GM23338 (cell line): ENCODE results near the gene PSMB10. TPM values are rescaled to one million over a fixed set of nuclear protein-coding genes. Genes with fewer than 3 reads are reported as not detected.

ENCODE experiments used
- ATAC-seq: fragments of 200-7000 bp; cut with Tn5 transposase; 3 replicates; pipeline ENCODE4 v1.9.1; 2020
- DNase-seq: peaks from one replicate; pipeline ENCODE4 v3.0.0-alpha.2; 2015; ENCODE audit warnings: low spot score
- H2AFZ ChIP-seq: fragments of 200-600 bp; sonication (generic); 2 replicates; pipeline ENCODE4 v1.8.0; 2016; ENCODE audit warnings: antibody characterized with exemption, mild to moderate bottlenecking, moderate library complexity
- H3F3A ChIP-seq: fragments of 200-600 bp; sonication (generic); replicated peaks from 2 replicates; pipeline ENCODE4 v1.8.0; 2017; ENCODE audit warnings: antibody characterized with exemption, mixed run types, low read depth
- H3K27ac ChIP-seq: fragments of 200-600 bp; sonication (generic); 2 replicates; pipeline ENCODE4 v1.6.1; 2016; ENCODE audit warnings: low read depth
- H3K27me3 ChIP-seq: fragments of 200-600 bp; sonication (generic); 2 replicates; pipeline ENCODE4 v1.8.0; 2016; ENCODE audit warnings: mild to moderate bottlenecking, mixed run types, moderate library complexity; ENCODE audit not compliant: insufficient read depth
- H3K36me3 ChIP-seq: fragments of 200-600 bp; sonication (generic); 2 replicates; pipeline ENCODE4 v1.8.0; 2016; ENCODE audit warnings: mild to moderate bottlenecking; ENCODE audit not compliant: insufficient read depth
- H3K4me1 ChIP-seq: fragments of 200-600 bp; sonication (generic); 2 replicates; pipeline ENCODE4 v1.8.0; 2016; ENCODE audit warnings: mild to moderate bottlenecking, moderate library complexity; ENCODE audit not compliant: insufficient read depth
- H3K4me2 ChIP-seq: fragments of 200-600 bp; sonication (generic); 2 replicates; pipeline ENCODE4 v1.7.1; 2017; ENCODE audit warnings: mixed run types
- H3K4me3 ChIP-seq: fragments of 200-600 bp; sonication (generic); 2 replicates; pipeline ENCODE4 v1.6.1; 2016; ENCODE audit warnings: mixed run types
- H3K79me2 ChIP-seq: fragments of 200-600 bp; sonication (generic); replicated peaks from 2 replicates; pipeline ENCODE4 v1.8.0; 2017; ENCODE audit warnings: mild to moderate bottlenecking; ENCODE audit not compliant: insufficient read depth
- H3K9me2 ChIP-seq: fragments of 200-600 bp; sonication (generic); 2 replicates; pipeline ENCODE4 v1.8.0; 2017; ENCODE audit not compliant: insufficient read depth
- H4K20me1 ChIP-seq: fragments of 200-600 bp; sonication (generic); replicated peaks from 2 replicates; pipeline ENCODE4 v1.8.0; 2017; ENCODE audit warnings: mild to moderate bottlenecking; ENCODE audit not compliant: insufficient read depth
- H3K27ac Mint-ChIP-seq: 2 replicates; pipeline ENCODE4 v1.8.0; 2020; ENCODE audit warnings: inconsistent platforms, mild to moderate bottlenecking, moderate library complexity, mixed read lengths
- H3K27me3 Mint-ChIP-seq: 3 replicates; pipeline ENCODE4 v1.8.0; 2022; ENCODE audit warnings: low read depth, mild to moderate bottlenecking, moderate library complexity, mixed read lengths, inconsistent platforms; ENCODE audit not compliant: insufficient read depth, poor library complexity
- H3K36me3 Mint-ChIP-seq: 3 replicates; pipeline ENCODE4 v1.8.0; 2021; ENCODE audit warnings: low read depth, mild to moderate bottlenecking, inconsistent platforms, moderate library complexity, mixed read lengths
- H3K4me1 Mint-ChIP-seq: 3 replicates; pipeline ENCODE4 v1.8.0; 2020; ENCODE audit warnings: mild to moderate bottlenecking, inconsistent platforms, mixed read lengths
- H3K4me3 Mint-ChIP-seq: 3 replicates; pipeline ENCODE4 v1.8.0; 2021; ENCODE audit warnings: moderate library complexity, mild to moderate bottlenecking, inconsistent platforms, mixed read lengths
- H3K9me3 Mint-ChIP-seq: 3 replicates; pipeline ENCODE4 v1.8.0; 2020; ENCODE audit warnings: moderate library complexity, mild to moderate bottlenecking, inconsistent platforms, mixed read lengths
- CREB1 ChIP-seq: fragments of 250-450 bp; sonication (Bioruptor Pico); IDR thresholded peaks from 2 replicates; pipeline ENCODE4 v1.5.0; 2020; ENCODE audit warnings: low read depth, mild to moderate bottlenecking, moderate library complexity
- EZH2phosphoT487 ChIP-seq: fragments of 200-600 bp; sonication (generic); IDR thresholded peaks from one replicate; pipeline ENCODE4 v1.8.1; 2018; ENCODE audit warnings: antibody characterized with exemption; ENCODE audit not compliant: unreplicated experiment
- JUNB ChIP-seq: IDR thresholded peaks from one replicate; pipeline ENCODE4 v1.6.1; 2016; ENCODE audit warnings: antibody characterized with exemption; ENCODE audit not compliant: unreplicated experiment
- NANOG ChIP-seq: IDR thresholded peaks from 2 replicates; pipeline ENCODE4 v1.6.1; 2016; ENCODE audit warnings: antibody characterized with exemption, borderline replicate concordance
- POLR2AphosphoS5 ChIP-seq: IDR thresholded peaks from 2 replicates; pipeline ENCODE4 v1.6.1; 2016; ENCODE audit warnings: antibody characterized with exemption, low read depth
- STAT1 ChIP-seq: IDR thresholded peaks from one replicate; pipeline ENCODE4 v1.6.1; 2016; ENCODE audit warnings: antibody characterized with exemption; ENCODE audit not compliant: unreplicated experiment
- ZNF114 ChIP-seq: fragments of 250-450 bp; sonication (Bioruptor Pico); IDR thresholded peaks from 2 replicates; pipeline ENCODE4 v1.5.0; 2020; ENCODE audit warnings: mild to moderate bottlenecking, moderate library complexity
- ZNF331 ChIP-seq: fragments of 250-450 bp; sonication (Bioruptor Pico); IDR thresholded peaks from 2 replicates; pipeline ENCODE4 v1.5.0; 2020; ENCODE audit warnings: low read depth, mild to moderate bottlenecking, moderate library complexity
- polyA plus RNA-seq: library from polyadenylated mRNA; unstranded; fragments of >200 nt; fragmentation: Nextera tagmentation; extraction: Ambion mirVana; gene quantifications from 2 replicates; pipeline ENCODE4 v1.2.1, GENCODE V29; 2016
- total RNA-seq: library from RNA; depleted of rRNA; stranded (reverse); fragments of >200 nt; shearing (Covaris generic); gene quantifications from 2 replicates; pipeline ENCODE4 v1.2.3, GENCODE V29; 2014
- TF ChIP-seq, protein P1 (sequence below): IDR thresholded peaks from one replicate; pipeline ENCODE4 v1.6.1; 2018; ENCODE audit warnings: antibody characterized with exemption; ENCODE audit not compliant: unreplicated experiment
- TF ChIP-seq, protein P2 (sequence below), 2 experiments: fragments of 200-600 bp in 1 of 2; sonication (generic) in 1 of 2; conservative IDR thresholded peaks; 2 replicates each; pipeline versions ENCODE4 v1.5.1 to v1.6.1; 2016 to 2017; ENCODE audit warnings: antibody characterized with exemption in 2 of 2, low read depth in 2 of 2, mild to moderate bottlenecking in 2 of 2, moderate library complexity in 1 of 2
- TF ChIP-seq, protein P3 (sequence below): IDR thresholded peaks from 2 replicates; pipeline ENCODE4 v1.6.1; 2016; ENCODE audit warnings: antibody characterized with exemption
- TF ChIP-seq, protein P4 (sequence below): fragments of 250-450 bp; sonication (Bioruptor Pico); IDR thresholded peaks from 2 replicates; pipeline ENCODE4 v1.5.0; 2020; ENCODE audit warnings: mild to moderate bottlenecking, moderate library complexity

PSMB10 gene
- total and polyA plus RNA-seq, 2 experiments from 2014 or later, result 27.5 to 114 TPM

DNA sequence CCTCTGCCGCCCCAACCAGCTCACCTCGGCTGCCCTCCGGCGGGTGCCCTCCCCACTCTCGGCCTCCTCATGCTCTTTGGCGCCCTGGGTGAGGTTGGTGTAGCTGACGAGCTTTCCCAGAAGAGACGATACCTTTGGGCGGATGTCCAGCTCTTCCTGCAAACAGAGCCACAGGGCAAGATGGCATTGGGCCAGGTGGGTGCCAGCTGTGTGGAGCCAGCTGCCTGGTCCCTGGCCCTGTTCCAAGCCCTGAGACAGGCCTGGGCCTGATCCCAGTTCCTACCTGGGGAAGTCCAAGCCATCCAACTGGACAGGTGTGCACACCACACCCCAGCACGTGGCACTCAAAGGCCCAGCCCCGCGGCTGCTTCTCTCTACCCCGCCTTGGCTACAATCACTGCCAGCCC is 24.9 kb upstream of the PSMB10 start (continued):
- TF ChIP-seq, protein P1, sequence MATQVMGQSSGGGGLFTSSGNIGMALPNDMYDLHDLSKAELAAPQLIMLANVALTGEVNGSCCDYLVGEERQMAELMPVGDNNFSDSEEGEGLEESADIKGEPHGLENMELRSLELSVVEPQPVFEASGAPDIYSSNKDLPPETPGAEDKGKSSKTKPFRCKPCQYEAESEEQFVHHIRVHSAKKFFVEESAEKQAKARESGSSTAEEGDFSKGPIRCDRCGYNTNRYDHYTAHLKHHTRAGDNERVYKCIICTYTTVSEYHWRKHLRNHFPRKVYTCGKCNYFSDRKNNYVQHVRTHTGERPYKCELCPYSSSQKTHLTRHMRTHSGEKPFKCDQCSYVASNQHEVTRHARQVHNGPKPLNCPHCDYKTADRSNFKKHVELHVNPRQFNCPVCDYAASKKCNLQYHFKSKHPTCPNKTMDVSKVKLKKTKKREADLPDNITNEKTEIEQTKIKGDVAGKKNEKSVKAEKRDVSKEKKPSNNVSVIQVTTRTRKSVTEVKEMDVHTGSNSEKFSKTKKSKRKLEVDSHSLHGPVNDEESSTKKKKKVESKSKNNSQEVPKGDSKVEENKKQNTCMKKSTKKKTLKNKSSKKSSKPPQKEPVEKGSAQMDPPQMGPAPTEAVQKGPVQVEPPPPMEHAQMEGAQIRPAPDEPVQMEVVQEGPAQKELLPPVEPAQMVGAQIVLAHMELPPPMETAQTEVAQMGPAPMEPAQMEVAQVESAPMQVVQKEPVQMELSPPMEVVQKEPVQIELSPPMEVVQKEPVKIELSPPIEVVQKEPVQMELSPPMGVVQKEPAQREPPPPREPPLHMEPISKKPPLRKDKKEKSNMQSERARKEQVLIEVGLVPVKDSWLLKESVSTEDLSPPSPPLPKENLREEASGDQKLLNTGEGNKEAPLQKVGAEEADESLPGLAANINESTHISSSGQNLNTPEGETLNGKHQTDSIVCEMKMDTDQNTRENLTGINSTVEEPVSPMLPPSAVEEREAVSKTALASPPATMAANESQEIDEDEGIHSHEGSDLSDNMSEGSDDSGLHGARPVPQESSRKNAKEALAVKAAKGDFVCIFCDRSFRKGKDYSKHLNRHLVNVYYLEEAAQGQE, result no peak
- no peak for TF ChIP-seq ZNF114 (CRISPR knock-in tag)
- TF ChIP-seq, protein P2, sequence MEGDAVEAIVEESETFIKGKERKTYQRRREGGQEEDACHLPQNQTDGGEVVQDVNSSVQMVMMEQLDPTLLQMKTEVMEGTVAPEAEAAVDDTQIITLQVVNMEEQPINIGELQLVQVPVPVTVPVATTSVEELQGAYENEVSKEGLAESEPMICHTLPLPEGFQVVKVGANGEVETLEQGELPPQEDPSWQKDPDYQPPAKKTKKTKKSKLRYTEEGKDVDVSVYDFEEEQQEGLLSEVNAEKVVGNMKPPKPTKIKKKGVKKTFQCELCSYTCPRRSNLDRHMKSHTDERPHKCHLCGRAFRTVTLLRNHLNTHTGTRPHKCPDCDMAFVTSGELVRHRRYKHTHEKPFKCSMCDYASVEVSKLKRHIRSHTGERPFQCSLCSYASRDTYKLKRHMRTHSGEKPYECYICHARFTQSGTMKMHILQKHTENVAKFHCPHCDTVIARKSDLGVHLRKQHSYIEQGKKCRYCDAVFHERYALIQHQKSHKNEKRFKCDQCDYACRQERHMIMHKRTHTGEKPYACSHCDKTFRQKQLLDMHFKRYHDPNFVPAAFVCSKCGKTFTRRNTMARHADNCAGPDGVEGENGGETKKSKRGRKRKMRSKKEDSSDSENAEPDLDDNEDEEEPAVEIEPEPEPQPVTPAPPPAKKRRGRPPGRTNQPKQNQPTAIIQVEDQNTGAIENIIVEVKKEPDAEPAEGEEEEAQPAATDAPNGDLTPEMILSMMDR (conservative IDR thresholded peaks at IDR 0.05; ENCODE audit: low read depth in 2 of 2), result no peak

DNA sequence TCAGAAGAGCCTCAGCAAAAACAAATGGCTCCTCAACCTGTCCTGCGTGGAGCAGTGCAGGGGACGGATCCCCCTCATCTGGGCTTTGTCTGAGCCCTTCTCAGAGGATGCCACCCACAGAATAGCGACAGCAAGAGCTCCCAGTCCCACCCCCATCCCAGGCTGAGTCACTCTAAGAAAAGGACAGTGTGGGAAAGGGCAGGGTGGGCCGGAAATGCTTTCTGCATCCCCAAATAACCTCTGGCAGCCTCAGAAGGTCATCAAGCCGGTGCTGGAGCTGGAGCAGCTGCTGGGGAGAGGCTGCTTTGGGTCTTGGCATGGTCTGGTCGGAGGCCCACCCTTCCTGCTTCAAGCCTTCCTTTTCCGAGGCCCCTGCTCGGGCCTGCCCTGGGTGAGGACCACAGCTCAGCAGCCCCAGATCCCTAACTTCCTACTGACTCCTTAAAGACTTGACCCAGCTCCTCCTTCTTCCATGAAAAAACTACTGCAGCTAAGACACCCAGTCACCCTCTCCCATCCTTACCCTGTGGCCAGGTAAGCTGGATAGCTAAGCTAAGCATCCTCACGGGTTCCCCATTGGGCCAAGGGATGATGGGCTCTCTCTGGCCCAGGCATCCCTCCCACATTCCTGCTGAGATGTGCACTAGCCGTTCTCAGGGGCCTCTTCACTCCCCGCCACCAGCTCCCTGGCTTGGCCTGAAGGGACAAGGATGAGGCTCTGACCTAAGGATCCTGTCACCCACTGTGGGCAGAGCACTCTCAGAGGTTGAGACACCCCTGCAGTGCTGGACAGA is 23.1 kb upstream of the PSMB10 start:
- Mint-ChIP-seq H3K4me3 (no peak overlapping the region), H3K36me3 (peaks cover 35% of the 10 kb centered on the region), H3K9me3 (no peaks in the 10 kb centered on the region), H3K27ac (no peak overlapping the region; the same call in 1 of the 2 replicates), H3K4me1 (peaks cover 10% of the 10 kb centered on the region), H3K27me3 (peaks cover 4% of the 10 kb centered on the region)
- H3F3A ChIP-seq, result 0 out of 2 replicates have a peak, but pooled peaks cover 4% of the 10 kb centered on the region
- DNase-seq (no peak), ATAC-seq (no peak)
- peaks cover 4% of the 10 kb centered on the region; the same call in 1 of the 2 replicates for H3K36me3 ChIP-seq
- peaks cover 10% of the 10 kb centered on the region for H3K4me1 ChIP-seq
- H3K4me3 ChIP-seq, result no peak overlapping the region
- H3K4me2 ChIP-seq, result no peak overlapping the region
- no peaks in the 10 kb centered on the region for H3K9me2 ChIP-seq
- H2AFZ ChIP-seq, result no peak overlapping the region
- peaks cover 21% of the 10 kb centered on the region for H4K20me1 ChIP-seq
- H3K27ac ChIP-seq, result no peak overlapping the region
- no peaks in the 10 kb centered on the region for H3K27me3 ChIP-seq
- peaks cover 12% of the 10 kb centered on the region for H3K79me2 ChIP-seq
- TF ChIP-seq CREB1 (no peak), POLR2AphosphoS5 (no peak), NANOG (no peak), STAT1 (no peak), EZH2phosphoT487 (no peak), ZNF331 (no peak), JUNB (no peak), ZNF114 (CRISPR knock-in tag) (no peak)
- TF ChIP-seq, protein P3, sequence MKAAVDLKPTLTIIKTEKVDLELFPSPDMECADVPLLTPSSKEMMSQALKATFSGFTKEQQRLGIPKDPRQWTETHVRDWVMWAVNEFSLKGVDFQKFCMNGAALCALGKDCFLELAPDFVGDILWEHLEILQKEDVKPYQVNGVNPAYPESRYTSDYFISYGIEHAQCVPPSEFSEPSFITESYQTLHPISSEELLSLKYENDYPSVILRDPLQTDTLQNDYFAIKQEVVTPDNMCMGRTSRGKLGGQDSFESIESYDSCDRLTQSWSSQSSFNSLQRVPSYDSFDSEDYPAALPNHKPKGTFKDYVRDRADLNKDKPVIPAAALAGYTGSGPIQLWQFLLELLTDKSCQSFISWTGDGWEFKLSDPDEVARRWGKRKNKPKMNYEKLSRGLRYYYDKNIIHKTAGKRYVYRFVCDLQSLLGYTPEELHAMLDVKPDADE, result no peak
- TF ChIP-seq, protein P4, sequence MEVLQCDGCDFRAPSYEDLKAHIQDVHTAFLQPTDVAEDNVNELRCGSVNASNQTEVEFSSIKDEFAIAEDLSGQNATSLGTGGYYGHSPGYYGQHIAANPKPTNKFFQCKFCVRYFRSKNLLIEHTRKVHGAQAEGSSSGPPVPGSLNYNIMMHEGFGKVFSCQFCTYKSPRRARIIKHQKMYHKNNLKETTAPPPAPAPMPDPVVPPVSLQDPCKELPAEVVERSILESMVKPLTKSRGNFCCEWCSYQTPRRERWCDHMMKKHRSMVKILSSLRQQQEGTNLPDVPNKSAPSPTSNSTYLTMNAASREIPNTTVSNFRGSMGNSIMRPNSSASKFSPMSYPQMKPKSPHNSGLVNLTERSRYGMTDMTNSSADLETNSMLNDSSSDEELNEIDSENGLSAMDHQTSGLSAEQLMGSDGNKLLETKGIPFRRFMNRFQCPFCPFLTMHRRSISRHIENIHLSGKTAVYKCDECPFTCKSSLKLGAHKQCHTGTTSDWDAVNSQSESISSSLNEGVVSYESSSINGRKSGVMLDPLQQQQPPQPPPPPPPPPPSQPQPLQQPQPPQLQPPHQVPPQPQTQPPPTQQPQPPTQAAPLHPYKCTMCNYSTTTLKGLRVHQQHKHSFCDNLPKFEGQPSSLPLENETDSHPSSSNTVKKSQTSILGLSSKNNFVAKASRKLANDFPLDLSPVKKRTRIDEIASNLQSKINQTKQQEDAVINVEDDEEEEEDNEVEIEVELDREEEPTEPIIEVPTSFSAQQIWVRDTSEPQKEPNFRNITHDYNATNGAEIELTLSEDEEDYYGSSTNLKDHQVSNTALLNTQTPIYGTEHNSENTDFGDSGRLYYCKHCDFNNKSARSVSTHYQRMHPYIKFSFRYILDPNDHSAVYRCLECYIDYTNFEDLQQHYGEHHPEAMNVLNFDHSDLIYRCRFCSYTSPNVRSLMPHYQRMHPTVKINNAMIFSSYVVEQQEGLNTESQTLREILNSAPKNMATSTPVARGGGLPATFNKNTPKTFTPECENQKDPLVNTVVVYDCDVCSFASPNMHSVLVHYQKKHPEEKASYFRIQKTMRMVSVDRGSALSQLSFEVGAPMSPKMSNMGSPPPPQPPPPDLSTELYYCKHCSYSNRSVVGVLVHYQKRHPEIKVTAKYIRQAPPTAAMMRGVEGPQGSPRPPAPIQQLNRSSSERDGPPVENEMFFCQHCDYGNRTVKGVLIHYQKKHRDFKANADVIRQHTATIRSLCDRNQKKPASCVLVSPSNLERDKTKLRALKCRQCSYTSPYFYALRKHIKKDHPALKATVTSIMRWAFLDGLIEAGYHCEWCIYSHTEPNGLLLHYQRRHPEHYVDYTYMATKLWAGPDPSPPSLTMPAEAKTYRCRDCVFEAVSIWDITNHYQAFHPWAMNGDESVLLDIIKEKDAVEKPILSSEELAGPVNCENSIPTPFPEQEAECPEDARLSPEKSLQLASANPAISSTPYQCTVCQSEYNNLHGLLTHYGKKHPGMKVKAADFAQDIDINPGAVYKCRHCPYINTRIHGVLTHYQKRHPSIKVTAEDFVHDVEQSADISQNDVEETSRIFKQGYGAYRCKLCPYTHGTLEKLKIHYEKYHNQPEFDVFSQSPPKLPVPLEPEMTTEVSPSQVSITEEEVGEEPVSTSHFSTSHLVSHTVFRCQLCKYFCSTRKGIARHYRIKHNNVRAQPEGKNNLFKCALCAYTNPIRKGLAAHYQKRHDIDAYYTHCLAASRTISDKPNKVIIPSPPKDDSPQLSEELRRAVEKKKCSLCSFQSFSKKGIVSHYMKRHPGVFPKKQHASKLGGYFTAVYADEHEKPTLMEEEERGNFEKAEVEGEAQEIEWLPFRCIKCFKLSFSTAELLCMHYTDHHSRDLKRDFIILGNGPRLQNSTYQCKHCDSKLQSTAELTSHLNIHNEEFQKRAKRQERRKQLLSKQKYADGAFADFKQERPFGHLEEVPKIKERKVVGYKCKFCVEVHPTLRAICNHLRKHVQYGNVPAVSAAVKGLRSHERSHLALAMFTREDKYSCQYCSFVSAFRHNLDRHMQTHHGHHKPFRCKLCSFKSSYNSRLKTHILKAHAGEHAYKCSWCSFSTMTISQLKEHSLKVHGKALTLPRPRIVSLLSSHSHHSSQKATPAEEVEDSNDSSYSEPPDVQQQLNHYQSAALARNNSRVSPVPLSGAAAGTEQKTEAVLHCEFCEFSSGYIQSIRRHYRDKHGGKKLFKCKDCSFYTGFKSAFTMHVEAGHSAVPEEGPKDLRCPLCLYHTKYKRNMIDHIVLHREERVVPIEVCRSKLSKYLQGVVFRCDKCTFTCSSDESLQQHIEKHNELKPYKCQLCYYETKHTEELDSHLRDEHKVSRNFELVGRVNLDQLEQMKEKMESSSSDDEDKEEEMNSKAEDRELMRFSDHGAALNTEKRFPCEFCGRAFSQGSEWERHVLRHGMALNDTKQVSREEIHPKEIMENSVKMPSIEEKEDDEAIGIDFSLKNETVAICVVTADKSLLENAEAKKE (CRISPR knock-in tag), result no peak
